ENCODE results near the gene AP3S2.

AP3S2 gene

DNA sequence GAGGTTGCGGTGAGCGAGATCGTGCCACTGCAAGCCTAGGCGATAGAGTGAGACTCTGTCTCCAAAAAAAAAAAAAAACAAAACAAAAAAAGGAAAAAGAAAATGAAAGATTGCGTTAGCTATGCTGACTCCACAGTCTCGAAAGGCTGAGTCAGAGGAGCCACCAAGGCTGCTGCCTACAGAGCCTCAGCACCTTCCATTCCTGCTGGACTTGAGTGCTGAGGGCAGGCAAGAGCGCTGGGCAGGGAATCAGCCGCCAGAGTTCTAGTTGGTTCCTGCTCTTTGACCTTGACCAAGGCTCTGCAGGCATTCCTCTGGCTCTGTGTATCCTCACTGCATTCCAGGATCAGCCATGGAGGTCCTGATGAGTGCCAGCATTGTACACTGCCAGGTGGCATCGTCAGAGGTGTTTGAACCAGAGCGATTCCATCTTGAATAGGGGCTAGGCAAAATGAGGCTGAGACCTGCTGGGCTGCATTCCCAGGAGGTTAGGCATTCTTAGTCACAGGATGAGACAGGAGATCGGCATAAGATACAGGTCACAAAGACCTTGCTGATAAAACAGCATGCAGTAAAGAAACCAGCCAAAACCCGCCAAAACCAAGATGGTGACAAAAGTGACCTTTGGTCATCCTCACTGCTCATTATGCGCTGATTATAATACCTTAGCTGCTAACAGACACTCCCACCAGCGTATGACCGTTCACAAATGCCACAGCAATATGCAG is 111.7 kb downstream of the AP3S2 start:
- FAIRE-seq = peak; percentile 18
- peak; percentile 71 for DNase-seq (ENCODE audit: low spot score)

DNA sequence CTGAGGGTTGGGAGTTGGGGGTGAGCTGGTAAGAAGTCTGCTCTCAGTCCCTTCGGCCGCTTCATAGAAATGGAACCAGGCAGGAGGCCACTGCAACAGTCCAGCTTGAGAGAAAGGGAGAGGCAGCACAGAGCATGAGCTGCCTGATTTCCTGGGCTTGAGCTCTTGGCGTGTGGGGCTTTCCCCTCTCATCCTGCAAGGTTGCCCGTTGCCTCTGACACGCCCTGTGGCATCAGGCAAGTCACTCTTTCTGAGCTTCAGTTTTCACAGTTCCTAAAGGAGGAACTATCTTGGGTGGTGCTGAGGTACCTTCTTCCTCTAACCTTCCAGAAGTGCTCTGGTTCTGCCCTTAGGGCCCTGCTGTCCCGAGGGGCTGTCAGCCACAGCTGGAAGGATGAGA is 112.7 kb downstream of the AP3S2 start:
- DNase-seq (ENCODE audit: low spot score) (peak; percentile 45), FAIRE-seq (no peak)

DNA sequence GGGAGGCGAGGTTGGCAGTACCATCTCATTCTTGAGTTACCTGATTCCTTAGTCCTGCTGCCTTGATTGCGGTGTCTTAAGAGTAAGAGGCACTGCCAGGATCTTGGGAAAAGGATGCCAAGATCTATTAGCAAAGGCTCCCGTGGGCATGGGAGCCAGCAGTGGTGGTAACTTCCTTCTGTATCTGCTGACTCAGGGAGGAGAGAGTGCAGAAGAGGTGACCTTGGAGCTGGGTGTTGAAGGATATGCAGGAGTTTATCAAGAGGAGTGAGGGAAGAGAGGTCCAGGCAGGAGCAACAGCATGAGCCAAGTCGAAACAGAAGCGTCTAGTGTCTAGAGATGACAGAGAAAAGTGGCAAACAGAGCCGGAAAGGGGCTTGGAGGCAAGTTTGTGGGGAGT is 113.2 kb downstream of the AP3S2 start:
- DNase-seq (ENCODE audit: low spot score) = no peak
- no peak for FAIRE-seq
